HepG2 (cell line): ENCODE results near the gene TMEM80. TPM values are rescaled to one million over a fixed set of nuclear protein-coding genes. Genes with fewer than 3 reads are reported as not detected.

Experiments
- BHLHE40 ChIP-seq: IDR thresholded peaks from 2 replicates; pipeline ENCODE4 v1.6.1; 2011; ENCODE audit warnings: low read length, improper control_type of control experiment
- CREB3 ChIP-seq: sonication (generic); formaldehyde crosslinking; IDR thresholded peaks from 2 replicates; pipeline ENCODE4 v1.5.0; 2020; ENCODE audit warnings: missing genetic modification reagents
- DNMT3B ChIP-seq: conservative IDR thresholded peaks from 2 replicates; pipeline ENCODE4 v1.6.1; 2016; ENCODE audit warnings: missing biosample characterization, control low read depth
- GFI1 ChIP-seq: sonication (generic); formaldehyde crosslinking; IDR thresholded peaks from 2 replicates; pipeline ENCODE4 v1.5.0; 2020; ENCODE audit warnings: missing genetic modification reagents, mild to moderate bottlenecking, borderline replicate concordance
- IRF9 ChIP-seq: sonication (generic); formaldehyde crosslinking; IDR thresholded peaks from 2 replicates; pipeline ENCODE4 v1.8.0; 2022; ENCODE audit warnings: missing genetic modification reagents, mild to moderate bottlenecking, borderline replicate concordance
- MED8 ChIP-seq: sonication (generic); formaldehyde crosslinking; IDR thresholded peaks from 2 replicates; pipeline ENCODE4 v1.8.1; 2023; ENCODE audit warnings: mild to moderate bottlenecking, missing genetic modification reagents; ENCODE audit not compliant: insufficient replicate concordance
- NFE2L1 ChIP-seq: sonication (generic); formaldehyde crosslinking; IDR thresholded peaks from 2 replicates; pipeline ENCODE4 v1.4.0; 2020; ENCODE audit warnings: missing genetic modification reagents, mild to moderate bottlenecking, borderline replicate concordance
- NFIC ChIP-seq: IDR thresholded peaks from 2 replicates; pipeline ENCODE4 v1.6.1; 2012; ENCODE audit warnings: mild to moderate bottlenecking, low read length, inconsistent platforms
- NFRKB ChIP-seq: fragments of 450-650 bp; IDR thresholded peaks from 2 replicates; pipeline ENCODE4 v1.6.1; 2017
- PLSCR1 ChIP-seq: sonication (generic); formaldehyde crosslinking; IDR thresholded peaks from 2 replicates; pipeline ENCODE4 v1.5.0; 2020; ENCODE audit warnings: missing genetic modification reagents, mild to moderate bottlenecking, borderline replicate concordance
- RFX5 ChIP-seq: IDR thresholded peaks from 2 replicates; pipeline ENCODE4 v1.6.1; 2011; ENCODE audit warnings: low read depth, low read length, improper control_type of control experiment
- RFXAP ChIP-seq: sonication (generic); formaldehyde crosslinking; IDR thresholded peaks from 2 replicates; pipeline ENCODE4 v1.4.0; 2020; ENCODE audit warnings: missing genetic modification reagents, borderline replicate concordance
- ZFP36L2 ChIP-seq: sonication (generic); formaldehyde crosslinking; IDR thresholded peaks from 2 replicates; pipeline ENCODE4 v1.4.0; 2020; ENCODE audit warnings: missing genetic modification reagents
- ZNF430 ChIP-seq: sonication (generic); formaldehyde crosslinking; IDR thresholded peaks from 2 replicates; pipeline ENCODE4 v1.9.0; 2021; ENCODE audit warnings: mild to moderate bottlenecking, missing genetic modification reagents
- ZNF616 ChIP-seq: sonication (generic); formaldehyde crosslinking; IDR thresholded peaks from 2 replicates; pipeline ENCODE4 v1.5.0; 2020; ENCODE audit warnings: low read depth, mild to moderate bottlenecking, missing genetic modification reagents
- polyA plus RNA-seq, 8 experiments: library from polyadenylated mRNA; depleted of rRNA in 3 of 8; stranded (reverse) in 7 of 8; unstranded in 1 of 8; fragments of >200 nt; fragmentation: Illumina TruSeq in 4 of 8; extraction: Trizol in 4 of 8; gene quantifications; 2 replicates each; pipeline versions ENCODE4 v1.2.1 to v1.2.3, GENCODE V29; 2011 to 2016; ENCODE audit warnings: low read depth in 4 of 8, missing spikeins in 1 of 8, mixed read lengths in 1 of 8; ENCODE audit not compliant: insufficient read depth in 1 of 8
- total RNA-seq, 5 experiments: library from RNA; depleted of rRNA; stranded (reverse); fragments of >200 nt; fragmentation: Illumina TruSeq; extraction: Trizol; gene quantifications; 2 replicates each; pipeline ENCODE4 v1.2.3, GENCODE V29; 2016; ENCODE audit warnings: low read depth in 1 of 5
- TF ChIP-seq, protein P1 (sequence below): IDR thresholded peaks from 2 replicates; pipeline ENCODE4 v1.4.0; 2020; ENCODE audit warnings: mild to moderate bottlenecking, missing genetic modification reagents
- TF ChIP-seq, protein P2 (sequence below): sonication (generic); formaldehyde crosslinking; conservative IDR thresholded peaks from 2 replicates; pipeline ENCODE4 v1.4.0; 2020; ENCODE audit warnings: missing genetic modification reagents
- TF ChIP-seq, protein P3 (sequence below): IDR thresholded peaks from 2 replicates; pipeline ENCODE4 v1.6.1; 2012; ENCODE audit warnings: low read depth, low read length, improper control_type of control experiment

TMEM80 gene
- total and polyA plus RNA-seq, 2 of the 13 experiments (the other 11 are each of a cell fraction or from before 2014, with no cell fraction given), result 5.6 to 17.1 TPM

DNA sequence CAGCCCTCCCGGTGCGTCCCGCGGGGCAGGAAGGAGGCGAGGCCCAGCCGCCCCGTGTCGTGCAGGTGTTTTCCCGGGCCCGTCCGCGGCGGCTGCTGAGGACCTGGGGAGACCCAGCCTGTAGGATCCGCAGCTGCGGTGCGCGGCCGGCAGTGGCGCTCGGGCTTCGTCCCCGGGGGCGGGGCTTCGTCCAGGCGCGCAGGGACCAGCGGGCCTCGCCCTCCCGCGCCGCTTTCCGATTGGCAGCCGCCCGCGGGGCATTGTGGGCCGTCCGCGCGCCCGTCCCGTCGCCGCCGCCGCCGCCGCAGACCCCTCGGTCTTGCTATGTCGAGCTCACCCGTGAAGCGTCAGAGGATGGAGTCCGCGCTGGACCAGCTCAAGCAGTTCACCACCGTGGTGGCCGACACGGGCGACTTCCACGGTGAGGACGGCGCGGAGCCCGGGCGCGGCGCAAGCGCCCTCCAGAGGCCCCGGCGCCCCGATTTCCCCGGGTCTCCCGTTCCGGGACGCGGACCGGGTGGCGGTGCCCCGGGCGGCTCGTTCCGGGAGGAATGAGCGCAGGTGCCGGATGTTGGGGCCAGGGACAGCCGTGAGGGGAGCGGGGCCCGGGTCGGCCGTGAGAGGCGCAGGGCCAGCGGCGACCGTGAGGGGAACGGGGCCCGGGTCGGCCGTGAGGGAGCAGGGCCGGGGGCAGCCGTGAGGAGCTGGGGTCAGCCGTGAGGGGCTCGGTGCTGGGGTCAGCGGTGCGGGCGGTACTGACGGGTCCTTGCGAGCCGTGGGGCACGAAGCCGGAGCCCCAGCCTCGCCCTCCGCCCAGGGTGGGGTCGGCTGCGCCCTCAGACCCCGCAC, 51.8 kb downstream of the TMEM80 start, which contains the start of gene TALDO1 (continued):
- TF ChIP-seq, protein P1, sequence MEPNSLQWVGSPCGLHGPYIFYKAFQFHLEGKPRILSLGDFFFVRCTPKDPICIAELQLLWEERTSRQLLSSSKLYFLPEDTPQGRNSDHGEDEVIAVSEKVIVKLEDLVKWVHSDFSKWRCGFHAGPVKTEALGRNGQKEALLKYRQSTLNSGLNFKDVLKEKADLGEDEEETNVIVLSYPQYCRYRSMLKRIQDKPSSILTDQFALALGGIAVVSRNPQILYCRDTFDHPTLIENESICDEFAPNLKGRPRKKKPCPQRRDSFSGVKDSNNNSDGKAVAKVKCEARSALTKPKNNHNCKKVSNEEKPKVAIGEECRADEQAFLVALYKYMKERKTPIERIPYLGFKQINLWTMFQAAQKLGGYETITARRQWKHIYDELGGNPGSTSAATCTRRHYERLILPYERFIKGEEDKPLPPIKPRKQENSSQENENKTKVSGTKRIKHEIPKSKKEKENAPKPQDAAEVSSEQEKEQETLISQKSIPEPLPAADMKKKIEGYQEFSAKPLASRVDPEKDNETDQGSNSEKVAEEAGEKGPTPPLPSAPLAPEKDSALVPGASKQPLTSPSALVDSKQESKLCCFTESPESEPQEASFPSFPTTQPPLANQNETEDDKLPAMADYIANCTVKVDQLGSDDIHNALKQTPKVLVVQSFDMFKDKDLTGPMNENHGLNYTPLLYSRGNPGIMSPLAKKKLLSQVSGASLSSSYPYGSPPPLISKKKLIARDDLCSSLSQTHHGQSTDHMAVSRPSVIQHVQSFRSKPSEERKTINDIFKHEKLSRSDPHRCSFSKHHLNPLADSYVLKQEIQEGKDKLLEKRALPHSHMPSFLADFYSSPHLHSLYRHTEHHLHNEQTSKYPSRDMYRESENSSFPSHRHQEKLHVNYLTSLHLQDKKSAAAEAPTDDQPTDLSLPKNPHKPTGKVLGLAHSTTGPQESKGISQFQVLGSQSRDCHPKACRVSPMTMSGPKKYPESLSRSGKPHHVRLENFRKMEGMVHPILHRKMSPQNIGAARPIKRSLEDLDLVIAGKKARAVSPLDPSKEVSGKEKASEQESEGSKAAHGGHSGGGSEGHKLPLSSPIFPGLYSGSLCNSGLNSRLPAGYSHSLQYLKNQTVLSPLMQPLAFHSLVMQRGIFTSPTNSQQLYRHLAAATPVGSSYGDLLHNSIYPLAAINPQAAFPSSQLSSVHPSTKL (CRISPR knock-in tag), result 0 out of 2 replicates have a peak, but pooled peaks have one; percentile 12
- no peak for TF ChIP-seq NFRKB
- TF ChIP-seq BHLHE40, result no peak
- peak; percentile 59 for TF ChIP-seq MED8 (CRISPR knock-in tag)
- TF ChIP-seq NFIC, result no peak
- TF ChIP-seq, protein P2, sequence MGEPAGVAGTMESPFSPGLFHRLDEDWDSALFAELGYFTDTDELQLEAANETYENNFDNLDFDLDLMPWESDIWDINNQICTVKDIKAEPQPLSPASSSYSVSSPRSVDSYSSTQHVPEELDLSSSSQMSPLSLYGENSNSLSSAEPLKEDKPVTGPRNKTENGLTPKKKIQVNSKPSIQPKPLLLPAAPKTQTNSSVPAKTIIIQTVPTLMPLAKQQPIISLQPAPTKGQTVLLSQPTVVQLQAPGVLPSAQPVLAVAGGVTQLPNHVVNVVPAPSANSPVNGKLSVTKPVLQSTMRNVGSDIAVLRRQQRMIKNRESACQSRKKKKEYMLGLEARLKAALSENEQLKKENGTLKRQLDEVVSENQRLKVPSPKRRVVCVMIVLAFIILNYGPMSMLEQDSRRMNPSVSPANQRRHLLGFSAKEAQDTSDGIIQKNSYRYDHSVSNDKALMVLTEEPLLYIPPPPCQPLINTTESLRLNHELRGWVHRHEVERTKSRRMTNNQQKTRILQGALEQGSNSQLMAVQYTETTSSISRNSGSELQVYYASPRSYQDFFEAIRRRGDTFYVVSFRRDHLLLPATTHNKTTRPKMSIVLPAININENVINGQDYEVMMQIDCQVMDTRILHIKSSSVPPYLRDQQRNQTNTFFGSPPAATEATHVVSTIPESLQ (CRISPR knock-in tag), result no peak
- peak; percentile 18; the same call in 1 of the 2 replicates for TF ChIP-seq RFXAP (CRISPR knock-in tag)
- TF ChIP-seq PLSCR1, result no peak
- TF ChIP-seq RFX5, result no peak
- TF ChIP-seq IRF9 (CRISPR knock-in tag), result peak; percentile 21; the same call in 1 of the 2 replicates
- no peak for TF ChIP-seq ZNF616 (CRISPR knock-in tag)
- TF ChIP-seq, protein P3, sequence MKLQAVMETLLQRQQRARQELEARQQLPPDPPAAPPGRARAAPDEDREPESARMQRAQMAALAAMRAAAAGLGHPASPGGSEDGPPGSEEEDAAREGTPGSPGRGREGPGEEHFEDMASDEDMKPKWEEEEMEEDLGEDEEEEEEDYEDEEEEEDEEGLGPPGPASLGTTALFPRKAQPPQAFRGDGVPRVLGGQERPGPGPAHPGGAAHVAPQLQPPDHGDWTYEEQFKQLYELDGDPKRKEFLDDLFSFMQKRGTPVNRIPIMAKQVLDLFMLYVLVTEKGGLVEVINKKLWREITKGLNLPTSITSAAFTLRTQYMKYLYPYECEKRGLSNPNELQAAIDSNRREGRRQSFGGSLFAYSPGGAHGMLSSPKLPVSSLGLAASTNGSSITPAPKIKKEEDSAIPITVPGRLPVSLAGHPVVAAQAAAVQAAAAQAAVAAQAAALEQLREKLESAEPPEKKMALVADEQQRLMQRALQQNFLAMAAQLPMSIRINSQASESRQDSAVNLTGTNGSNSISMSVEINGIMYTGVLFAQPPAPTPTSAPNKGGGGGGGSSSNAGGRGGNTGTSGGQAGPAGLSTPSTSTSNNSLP, result no peak
- TF ChIP-seq ZFP36L2 (CRISPR knock-in tag), result no peak
- TF ChIP-seq ZNF430 (CRISPR knock-in tag), result no peak; the same call in 1 of the 2 replicates
- no peak for TF ChIP-seq DNMT3B (CRISPR knock-in tag)
- no peak for TF ChIP-seq NFE2L1 (CRISPR knock-in tag)
- peak; percentile 10; the same call in 1 of the 2 replicates for TF ChIP-seq CREB3 (CRISPR knock-in tag)
- peak; percentile 60; the same call in 1 of the 2 replicates for TF ChIP-seq GFI1 (CRISPR knock-in tag)
